ENCODE results near the gene HDAC7. TPM values are rescaled to one million over a fixed set of nuclear protein-coding genes. Genes with fewer than 3 reads are reported as not detected.

The HDAC7 gene
- total RNA-seq, 2 donors from 2014 or later = 27.3 to 29.7 TPM

DNA sequence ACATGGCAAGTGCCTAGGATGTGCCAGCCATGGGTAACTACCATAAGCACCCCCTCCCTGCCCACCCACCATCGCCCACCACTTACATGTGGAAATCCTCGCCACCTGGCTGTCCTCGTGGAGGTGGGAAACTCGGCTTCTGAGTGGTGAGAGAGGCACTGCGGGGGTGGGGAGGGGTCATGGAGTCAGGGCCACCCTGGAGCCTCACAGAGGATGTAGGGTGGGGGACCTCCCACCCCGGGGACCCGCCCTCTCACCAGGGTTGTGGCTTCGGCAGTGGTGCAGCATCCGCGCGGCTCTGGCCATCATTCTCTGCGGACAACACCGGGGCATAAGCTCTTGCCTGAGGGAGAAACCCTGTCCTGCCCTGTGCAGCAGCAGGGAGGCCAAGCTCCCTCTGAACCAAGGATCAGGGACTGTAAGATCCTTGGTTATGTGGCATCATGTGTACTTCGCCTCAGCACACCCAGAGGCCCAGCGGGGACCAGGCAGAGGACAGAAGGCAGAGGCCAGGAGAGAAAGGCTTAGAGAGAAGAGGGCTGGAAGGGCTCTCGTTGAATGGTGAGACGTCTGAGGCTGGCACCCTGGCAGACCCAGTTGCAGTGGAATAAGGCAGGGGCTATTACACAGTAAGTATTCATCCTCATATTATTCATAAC lies 81.6 kb downstream of the HDAC7 start:
- no peak overlapping the region for H3K27ac ChIP-seq
- no peak overlapping the region for H3K9ac ChIP-seq (ENCODE audit: low read depth in 2 of 2, low read length in 2 of 2)
- intact Hi-C loops (cut with DNase I) = no loop called here
- no peaks in the 10 kb centered on the region for H3K9me3 ChIP-seq
- no peaks in the 10 kb centered on the region for H3K27me3 ChIP-seq
- H3K36me3 ChIP-seq = no peaks in the 10 kb centered on the region
- no peak overlapping the region for H3K4me3 ChIP-seq
- TF ChIP-seq, protein P1, sequence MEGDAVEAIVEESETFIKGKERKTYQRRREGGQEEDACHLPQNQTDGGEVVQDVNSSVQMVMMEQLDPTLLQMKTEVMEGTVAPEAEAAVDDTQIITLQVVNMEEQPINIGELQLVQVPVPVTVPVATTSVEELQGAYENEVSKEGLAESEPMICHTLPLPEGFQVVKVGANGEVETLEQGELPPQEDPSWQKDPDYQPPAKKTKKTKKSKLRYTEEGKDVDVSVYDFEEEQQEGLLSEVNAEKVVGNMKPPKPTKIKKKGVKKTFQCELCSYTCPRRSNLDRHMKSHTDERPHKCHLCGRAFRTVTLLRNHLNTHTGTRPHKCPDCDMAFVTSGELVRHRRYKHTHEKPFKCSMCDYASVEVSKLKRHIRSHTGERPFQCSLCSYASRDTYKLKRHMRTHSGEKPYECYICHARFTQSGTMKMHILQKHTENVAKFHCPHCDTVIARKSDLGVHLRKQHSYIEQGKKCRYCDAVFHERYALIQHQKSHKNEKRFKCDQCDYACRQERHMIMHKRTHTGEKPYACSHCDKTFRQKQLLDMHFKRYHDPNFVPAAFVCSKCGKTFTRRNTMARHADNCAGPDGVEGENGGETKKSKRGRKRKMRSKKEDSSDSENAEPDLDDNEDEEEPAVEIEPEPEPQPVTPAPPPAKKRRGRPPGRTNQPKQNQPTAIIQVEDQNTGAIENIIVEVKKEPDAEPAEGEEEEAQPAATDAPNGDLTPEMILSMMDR (IDR thresholded peaks at IDR 0.05) = no peak
- peaks cover 10% of the 10 kb centered on the region for H3K4me1 ChIP-seq
- no peak for DNase-seq

DNA sequence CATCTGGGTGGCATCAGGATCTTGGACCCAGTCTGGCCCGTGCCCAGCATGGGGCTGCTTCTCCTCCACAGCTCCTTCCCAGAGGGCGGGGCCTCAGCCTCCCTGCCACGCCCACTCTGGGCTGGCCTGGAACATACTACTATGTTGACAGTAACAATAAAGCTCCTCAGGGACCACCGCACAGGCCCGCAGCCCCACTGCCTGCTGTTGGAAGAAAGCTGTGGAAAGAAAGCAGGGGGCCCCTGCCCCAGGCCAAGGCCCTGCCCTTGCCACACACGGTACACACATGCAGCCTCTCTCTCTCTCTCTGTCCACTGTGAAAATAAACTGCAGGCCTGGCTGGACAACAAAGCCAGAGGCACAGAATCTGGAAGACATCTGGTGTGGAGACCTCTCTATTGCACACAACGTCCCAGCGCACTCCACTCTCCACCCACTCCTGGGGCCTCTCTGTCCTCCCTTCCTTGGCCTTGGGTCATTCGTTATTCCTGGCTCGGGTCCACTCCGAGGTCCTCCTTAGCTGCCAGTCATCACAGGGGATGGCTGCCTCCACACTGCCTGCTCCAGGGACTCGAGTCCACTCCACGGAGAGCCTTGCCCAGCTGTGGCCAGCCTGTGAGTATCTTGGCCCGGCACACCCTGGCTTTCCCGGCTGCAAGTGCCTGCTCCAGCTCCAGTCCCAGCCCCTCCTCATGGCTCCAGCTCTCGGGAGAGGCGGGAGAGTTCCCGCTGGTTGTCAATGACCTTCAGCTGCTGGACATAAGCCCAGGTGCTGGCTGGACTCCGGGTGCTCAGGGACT lies 82.6 kb downstream of the HDAC7 start:
- peak overlapping the region in 1 of 2 donors; percentile 46 for H3K9ac ChIP-seq (ENCODE audit: low read depth in 2 of 2, low read length in 2 of 2)
- H3K4me1 ChIP-seq = peaks cover 10% of the 10 kb centered on the region
- H3K9me3 ChIP-seq = no peaks in the 10 kb centered on the region
- no peaks in the 10 kb centered on the region for H3K36me3 ChIP-seq
- H3K27me3 ChIP-seq = no peaks in the 10 kb centered on the region
- H3K4me3 ChIP-seq = no peak overlapping the region
- peak; percentile 65 for DNase-seq
- intact Hi-C loops (cut with DNase I) = no loop called here
- peak overlapping the region; percentile 45 for H3K27ac ChIP-seq
- TF ChIP-seq, protein P1 (IDR thresholded peaks at IDR 0.05) = no peak

DNA sequence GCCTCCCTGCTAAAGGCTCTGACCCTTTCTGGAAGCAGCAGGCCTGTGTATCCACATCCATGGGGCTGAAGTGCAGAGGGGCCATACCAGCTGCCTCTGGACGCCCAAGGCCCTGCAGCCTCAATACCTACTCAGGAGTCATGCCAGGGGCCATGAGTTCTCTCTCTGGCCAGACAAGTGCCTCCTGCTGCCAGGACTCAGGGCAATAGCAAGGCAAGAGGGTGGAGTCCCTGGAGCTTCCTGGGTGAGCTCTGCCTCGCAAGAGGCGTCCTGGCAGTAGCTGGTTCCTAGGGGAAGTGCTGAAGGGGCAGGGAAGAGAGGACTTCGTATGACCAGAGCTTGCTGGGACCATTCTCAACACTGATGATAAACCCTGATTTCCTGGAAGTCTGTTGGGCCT lies 83.5 kb downstream of the HDAC7 start:
- H3K9me3 ChIP-seq = no peaks in the 10 kb centered on the region
- H3K9ac ChIP-seq (ENCODE audit: low read depth in 2 of 2, low read length in 2 of 2) = peak overlapping the region in 1 of 2 donors; percentile 46
- peak overlapping the region; percentile 45 for H3K27ac ChIP-seq
- H3K36me3 ChIP-seq = no peaks in the 10 kb centered on the region
- DNase-seq = no peak
- H3K4me3 ChIP-seq = no peak overlapping the region
- intact Hi-C loops (cut with DNase I) = no loop called here
- peaks cover 6% of the 10 kb centered on the region for H3K4me1 ChIP-seq
- TF ChIP-seq, protein P1 (IDR thresholded peaks at IDR 0.05) = no peak
- no peaks in the 10 kb centered on the region for H3K27me3 ChIP-seq

DNA sequence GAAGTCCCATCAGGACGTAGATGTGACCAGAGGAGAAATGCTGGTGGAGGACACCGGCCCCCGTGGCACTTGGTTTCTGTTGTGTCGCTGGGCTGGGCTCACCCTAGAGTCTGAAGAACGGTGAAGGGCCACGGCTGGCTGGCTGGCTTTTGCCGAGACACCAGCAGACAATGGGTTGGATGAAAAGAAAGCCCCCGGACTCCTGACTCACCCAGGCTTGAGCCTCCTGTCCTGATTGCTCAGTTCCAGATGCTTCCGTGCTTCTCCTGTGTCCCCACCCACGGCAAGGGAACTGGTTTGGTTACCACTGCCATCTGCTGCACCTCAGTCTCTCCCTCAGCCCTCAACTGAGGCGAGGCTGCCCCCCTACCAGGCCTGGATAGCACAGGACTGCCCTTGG lies 84.1 kb downstream of the HDAC7 start:
- H3K36me3 ChIP-seq = no peaks in the 10 kb centered on the region
- peaks cover 4% of the 10 kb centered on the region for H3K4me1 ChIP-seq
- H3K27me3 ChIP-seq = no peaks in the 10 kb centered on the region
- DNase-seq = no peak
- no peaks in the 10 kb centered on the region for H3K9me3 ChIP-seq
- TF ChIP-seq, protein P1 (IDR thresholded peaks at IDR 0.05) = no peak
- H3K4me3 ChIP-seq = no peak overlapping the region
- intact Hi-C loops (cut with DNase I) = no loop called here
- no peak overlapping the region for H3K27ac ChIP-seq
- peak overlapping the region in 1 of 2 donors; percentile 12 for H3K9ac ChIP-seq (ENCODE audit: low read depth in 2 of 2, low read length in 2 of 2)

DNA sequence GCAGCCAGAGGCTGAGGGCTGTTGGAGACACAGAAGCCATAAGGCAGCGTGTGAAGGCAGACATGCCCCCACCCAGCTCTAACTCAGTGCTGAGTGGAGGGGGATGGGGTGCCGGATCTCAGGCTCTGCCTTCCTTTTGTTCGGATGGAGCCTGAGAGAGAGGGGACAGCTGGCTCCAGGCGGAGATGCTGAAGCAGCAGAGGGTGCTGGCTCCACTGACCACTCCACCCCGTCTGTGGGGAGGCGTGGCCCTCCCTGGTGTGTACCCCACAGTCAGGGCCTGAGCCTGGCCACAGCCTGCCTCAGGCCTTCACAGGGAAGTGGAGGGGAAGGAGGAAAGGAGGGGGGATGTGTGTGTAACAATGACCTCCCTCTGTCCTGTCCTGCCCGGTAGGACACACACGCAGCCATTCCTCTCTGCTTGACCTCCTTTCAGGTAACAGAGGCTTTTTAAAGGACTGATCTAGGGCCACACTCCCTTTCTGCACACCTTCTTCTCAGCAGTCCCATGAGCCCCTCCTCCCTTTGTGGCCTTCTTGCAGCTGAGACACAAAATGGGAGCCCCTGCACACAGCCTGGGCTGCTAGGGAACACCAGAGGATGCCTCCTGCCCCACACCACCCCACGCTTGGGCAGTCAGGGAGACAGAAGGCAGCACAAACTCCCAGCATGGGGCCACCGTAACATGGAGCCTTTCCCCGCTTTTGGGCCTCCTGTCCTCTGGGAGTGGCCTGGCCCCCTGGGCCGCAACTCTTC lies 84.8 kb downstream of the HDAC7 start:
- H3K4me3 ChIP-seq = no peak overlapping the region
- H3K9ac ChIP-seq (ENCODE audit: low read depth in 2 of 2, low read length in 2 of 2) = peak overlapping the region; percentile 5 to 26
- H3K27me3 ChIP-seq = no peaks in the 10 kb centered on the region
- H3K36me3 ChIP-seq = no peaks in the 10 kb centered on the region
- no peaks in the 10 kb centered on the region for H3K9me3 ChIP-seq
- peaks cover 4% of the 10 kb centered on the region for H3K4me1 ChIP-seq
- intact Hi-C loops (cut with DNase I) = no loop called here
- no peak overlapping the region for H3K27ac ChIP-seq
- DNase-seq = no peak
- TF ChIP-seq, protein P1 (IDR thresholded peaks at IDR 0.05) = no peak
